Body of pancreas (tissue), 4 donors: ENCODE results near the gene TRIP13.

ENCODE experiments used
- CTCF ChIP-seq, 7 experiments: fragments of 450-650 bp in 4 of 7; fragments of 200-600 bp in 3 of 7; sonication (generic) in 3 of 7; IDR thresholded peaks; one replicate each; pipeline ENCODE4 v1.5.1; 2016 to 2019; ENCODE audit warnings: antibody characterized with exemption in 7 of 7
- POLR2A ChIP-seq, 3 donors: fragments of 450-650 bp; IDR thresholded peaks; one replicate each; pipeline ENCODE4 v1.6.1; 2016; ENCODE audit warnings: antibody characterized with exemption in 3 of 3, mild to moderate bottlenecking in 2 of 3

- no peak for TF ChIP-seq CTCF (IDR thresholded peaks at IDR 0.05)
- TF ChIP-seq POLR2A (IDR thresholded peaks at IDR 0.05) = no peak
Observed at GRCh38 chr5:929596-929995, 36.9 kb downstream of the TRIP13 start.
